GF-D8 (cell line): ENCODE data around the gene ANAPC7.
"Not testable (repeated sequence)": the region's sequence is repeated elsewhere in the genome, so short reads cannot be mapped to it uniquely, and the experiment has no call there.

Experiments
- DNase-seq: peaks from one replicate; lab custom pipeline; 2025; lab: John Stamatoyannopoulos, UW

ANAPC7 gene

DNA sequence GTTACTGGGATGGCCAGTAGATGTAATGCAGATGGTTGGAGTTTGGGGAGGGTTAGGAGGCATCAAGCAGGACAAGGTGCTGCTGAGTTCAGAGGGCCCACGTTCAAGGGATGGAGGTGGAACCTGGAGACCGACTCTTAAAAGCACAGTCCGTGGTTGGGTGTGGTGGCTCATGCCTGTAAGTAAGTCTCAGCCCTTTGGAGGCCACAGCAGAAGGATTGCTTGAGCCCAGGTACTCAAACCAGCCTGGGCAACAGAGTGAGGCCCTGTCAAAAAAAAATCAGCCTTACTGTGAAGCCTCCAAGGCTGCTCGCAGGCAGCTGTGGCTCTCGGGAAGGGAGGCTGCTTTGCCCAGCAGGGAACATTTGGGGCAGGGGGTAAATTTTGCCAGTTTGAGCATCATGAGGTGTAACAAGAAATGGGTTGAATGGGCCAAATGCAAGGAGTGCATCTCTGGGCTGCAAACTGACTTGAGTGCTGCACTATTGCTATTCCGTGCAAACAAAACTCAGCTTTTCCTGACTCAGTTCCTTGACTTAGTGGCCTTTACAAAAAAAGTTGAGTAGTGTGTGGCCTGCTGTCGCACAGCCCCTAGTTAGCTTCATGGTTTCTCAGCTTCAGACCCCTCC, 55.0 kb downstream of the ANAPC7 start:
- DNase-seq = no peak

DNA sequence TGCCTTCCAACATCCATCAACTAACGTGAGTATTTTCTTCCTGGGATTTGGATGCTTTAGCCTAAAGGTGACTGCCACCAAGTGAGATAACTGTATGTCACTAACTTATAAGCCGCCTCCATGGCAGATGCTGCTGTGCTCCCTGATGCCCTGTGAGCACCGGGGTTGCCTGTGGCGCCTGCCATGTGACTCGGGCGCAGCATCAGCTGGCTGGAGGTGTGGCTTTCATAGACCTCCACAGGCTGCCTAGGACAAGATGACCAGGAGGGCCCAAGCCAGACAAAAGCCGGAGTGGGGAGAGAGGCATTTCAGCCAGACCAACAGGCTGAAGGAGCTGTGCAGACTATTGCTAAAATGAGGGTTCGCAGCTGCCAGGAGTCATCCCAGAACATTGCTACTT, 55.7 kb downstream of the ANAPC7 start:
- no peak for DNase-seq

DNA sequence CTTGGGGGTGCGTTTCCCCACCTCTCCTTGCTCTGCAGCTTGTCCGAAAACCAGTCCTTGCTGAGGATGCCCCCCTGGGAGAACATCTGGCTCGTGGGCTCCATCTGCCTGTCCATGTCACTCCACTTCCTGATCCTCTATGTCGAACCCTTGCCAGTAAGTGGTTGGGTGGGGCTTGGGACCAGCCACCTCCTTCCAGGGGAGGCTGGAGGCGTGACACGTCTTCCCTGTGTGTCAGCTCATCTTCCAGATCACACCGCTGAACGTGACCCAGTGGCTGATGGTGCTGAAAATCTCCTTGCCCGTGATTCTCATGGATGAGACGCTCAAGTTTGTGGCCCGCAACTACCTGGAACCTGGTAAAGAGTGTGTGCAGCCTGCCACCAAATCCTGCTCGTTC, 57.5 kb downstream of the ANAPC7 start:
- no peak for DNase-seq

DNA sequence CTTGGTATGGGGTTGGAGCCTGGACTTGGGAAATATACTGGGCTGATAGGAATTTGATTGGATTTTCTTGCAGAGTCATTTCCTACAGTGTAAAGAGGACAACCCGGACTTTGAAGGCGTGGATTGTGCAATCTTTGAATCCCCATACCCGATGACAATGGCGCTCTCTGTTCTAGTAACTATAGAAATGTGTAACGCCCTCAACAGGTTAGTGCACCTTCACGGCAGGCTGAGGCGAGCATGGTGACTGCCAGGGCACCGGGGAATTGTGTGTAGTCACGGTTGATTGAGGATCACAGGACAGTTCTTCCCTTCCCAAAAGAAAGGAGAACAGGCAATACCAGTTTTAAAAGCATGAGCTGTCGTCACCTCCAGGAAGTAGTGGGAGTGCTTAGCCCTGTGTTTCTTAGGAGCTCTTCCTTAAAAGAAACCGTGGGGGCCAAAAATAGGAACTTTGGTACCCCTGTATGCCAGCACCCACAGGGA, 58.3 kb downstream of the ANAPC7 start:
- no peak for DNase-seq

DNA sequence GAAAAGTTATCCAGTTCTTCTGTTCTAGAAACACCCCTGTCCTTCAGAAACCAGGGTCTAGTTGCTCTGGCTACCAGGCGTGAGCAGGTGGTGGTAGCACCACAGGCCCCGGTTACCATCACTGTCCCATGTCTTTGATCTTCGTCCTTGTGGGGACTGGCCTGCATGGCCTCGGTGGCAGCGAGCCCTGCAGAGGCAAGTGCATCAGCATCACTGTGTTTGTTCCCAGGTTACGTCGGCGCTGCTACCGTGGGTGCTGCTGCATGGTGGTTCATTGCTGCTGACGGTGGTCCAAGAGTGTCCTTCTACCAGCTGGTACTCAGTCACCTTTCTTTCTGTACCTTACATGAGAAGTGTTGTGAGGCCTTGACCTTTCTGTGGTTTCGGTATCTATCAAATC, 58.9 kb downstream of the ANAPC7 start:
- no peak for DNase-seq

DNA sequence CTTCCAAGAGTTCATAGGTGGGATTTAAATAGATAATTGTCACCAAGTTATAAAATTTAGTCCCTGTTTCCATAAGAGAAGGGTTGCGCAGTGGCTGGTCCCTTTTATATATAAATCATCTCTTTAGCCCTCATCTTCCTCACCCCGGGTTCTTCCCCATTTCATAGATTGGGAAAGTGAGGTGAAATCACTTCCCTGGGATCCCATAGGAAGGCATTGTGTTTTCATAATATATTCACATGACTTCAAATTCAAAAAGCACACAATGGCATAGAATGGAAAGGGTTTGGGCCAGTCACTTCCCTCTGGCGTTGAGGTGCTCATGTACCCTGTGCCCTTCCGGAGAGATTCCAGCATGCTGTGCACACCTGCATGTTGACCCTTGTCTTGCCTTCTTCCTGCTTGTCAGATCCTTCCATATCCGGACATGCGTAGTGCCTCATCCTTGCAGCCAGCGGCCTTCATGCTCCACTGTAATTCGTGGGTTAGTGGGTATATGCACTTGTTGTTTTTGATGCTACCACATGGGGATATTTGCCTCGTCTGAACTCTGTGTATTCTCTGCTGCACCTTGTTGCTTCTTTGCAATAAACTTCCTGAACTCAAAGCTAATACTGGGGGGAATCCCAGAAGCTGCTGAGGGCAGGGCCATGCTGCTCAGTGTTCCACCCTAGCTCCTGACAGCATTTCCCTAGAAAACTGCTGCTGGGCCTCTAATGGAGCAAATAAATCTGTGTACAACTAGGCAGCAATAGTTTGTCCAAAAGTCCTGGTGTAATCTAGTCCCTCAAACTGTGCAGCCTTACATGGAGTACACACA, 59.6 kb downstream of the ANAPC7 start:
- DNase-seq = no peak

DNA sequence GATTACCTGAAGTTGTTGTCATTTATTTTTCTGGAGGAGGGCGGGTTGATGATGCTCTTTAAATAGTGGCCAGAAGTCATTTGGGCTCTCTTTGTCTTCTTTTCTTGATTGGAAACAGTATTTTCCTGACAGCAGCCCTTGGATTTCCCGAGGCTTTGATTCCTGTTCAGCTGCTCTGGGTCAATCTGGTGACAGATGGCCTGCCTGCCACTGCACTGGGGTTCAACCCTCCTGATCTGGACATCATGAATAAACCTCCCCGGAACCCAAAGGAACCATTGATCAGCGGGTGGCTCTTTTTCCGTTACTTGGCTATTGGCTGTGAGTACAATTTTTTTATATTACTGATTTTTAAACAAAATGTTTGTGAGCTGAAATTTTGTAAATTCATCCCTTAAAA, 60.4 kb downstream of the ANAPC7 start:
- DNase-seq = no peak

DNA sequence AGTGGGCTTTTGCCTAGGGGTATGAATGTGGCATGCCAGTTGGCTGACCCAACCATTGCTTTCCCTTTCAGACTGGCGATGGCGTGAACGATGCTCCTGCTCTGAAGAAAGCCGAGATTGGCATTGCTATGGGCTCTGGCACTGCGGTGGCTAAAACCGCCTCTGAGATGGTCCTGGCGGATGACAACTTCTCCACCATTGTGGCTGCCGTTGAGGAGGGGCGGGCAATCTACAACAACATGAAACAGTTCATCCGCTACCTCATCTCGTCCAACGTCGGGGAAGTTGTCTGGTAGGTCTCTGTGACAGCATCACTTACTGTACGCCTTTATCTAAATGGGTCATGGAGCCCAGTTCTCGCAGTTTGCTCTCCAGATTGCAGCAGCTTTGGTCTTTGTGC, 61.4 kb downstream of the ANAPC7 start:
- DNase-seq = no peak

DNA sequence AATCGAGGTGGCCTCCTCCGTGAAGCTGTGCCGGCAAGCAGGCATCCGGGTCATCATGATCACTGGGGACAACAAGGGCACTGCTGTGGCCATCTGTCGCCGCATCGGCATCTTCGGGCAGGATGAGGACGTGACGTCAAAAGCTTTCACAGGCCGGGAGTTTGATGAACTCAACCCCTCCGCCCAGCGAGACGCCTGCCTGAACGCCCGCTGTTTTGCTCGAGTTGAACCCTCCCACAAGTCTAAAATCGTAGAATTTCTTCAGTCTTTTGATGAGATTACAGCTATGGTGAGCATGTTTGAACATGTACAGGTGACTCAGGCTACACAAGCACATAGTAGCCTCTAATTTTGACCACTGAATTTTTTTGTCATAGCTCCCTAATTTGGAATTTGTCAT, 62.8 kb downstream of the ANAPC7 start:
- DNase-seq = no peak

DNA sequence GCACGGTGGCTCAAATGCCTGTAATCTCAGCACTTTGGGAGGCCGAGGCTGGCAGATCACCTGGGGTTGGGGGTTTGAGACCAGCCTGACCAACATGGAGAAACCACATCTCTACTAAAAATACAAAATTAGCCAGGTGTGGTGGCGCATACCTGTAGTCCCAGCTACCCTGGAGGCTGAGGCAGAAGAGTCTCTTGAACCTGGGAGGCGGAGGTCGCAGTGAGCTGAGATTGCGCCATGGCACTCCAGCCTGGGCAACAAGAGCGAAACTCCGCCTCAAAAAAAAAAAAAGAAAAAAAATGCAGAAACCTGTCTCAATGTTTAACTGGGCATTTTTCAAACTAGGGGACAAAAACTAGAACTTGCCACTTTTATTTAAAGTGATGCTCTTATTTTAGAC, 63.2 kb downstream of the ANAPC7 start:
- not testable (repeated sequence) for DNase-seq

DNA sequence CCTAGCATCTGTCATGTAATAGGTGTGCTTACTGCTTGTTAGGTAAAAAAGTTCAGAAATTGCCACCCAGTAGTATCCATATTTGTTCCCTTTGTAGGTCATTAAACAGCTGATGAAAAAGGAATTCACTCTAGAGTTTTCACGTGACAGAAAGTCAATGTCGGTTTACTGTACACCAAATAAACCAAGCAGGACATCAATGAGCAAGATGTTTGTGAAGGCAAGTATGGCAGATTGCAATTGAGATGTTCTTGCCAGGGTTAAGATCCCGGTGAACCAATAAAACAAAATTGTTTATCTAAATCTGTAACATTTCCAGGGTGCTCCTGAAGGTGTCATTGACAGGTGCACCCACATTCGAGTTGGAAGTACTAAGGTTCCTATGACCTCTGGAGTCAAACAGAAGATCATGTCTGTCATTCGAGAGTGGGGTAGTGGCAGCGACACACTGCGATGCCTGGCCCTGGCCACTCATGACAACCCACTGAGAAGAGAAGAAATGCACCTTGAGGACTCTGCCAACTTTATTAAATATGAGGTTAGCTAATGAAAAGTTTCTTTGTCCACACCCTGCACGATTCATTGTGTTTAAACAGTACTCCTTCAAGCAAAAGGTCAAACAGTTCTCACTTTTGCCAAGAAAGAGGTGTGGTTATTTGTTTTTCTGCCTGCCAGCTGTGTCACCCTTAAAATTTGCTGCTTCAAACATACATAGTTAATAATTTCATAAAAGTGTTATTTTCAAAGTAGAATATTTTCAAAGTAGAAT, 64.1 kb downstream of the ANAPC7 start:
- DNase-seq = no peak

DNA sequence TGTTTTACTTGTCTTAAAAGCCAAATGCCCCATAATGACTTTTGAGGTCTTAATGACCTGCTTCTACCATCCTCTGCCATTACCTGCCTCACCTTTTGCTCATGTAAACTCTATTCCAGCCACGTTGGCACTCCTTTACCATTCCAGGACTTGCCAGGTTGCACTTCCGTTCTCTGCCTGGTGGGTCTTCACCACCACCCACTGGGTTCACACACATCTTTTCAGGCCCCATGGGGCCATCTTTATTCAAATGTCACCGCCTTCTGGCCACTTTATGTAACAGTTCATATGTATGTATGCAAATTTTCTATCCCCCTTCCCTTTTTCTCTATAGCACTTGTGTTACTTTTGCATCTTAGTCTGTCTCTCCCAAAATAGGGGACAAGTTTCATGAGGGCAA, 64.8 kb downstream of the ANAPC7 start:
- DNase-seq = no peak

DNA sequence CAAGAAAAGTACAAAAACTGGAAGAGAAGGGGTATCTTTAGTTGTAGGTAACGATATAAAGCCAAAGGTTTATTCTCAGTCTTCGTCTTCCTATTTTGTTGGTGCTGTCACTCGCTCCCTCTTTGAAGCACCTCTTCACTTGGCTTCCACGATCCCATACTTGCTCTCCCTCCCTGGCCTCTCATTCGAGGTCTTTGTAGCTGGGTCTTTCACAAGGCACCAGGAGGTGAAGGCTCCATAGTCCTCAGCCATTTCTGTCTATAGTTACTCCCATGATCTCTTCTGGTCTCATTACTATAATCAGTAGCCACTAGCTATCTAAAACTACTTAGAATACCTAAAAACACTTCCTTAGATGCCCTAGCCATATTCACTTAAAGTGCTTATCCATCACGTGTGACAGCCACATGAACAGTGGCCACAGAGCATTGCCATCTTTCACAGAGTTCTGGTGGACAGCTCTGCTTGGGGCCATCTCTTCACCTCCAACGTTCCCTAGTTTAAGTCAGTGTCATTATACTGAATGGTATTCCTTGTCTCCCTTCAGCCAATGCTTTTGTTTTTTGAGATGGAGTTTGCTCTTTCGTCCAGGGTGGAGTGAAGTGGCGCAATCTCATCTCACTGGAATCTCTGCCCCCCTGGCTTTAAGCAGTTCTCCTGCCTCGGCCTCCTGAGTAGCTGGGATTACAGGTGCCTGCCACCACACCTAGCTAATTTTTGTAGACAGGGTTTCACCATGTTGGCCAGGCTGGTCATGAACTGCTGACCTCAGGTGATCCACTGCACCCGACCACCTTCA, 65.4 kb downstream of the ANAPC7 start:
- DNase-seq = no peak

DNA sequence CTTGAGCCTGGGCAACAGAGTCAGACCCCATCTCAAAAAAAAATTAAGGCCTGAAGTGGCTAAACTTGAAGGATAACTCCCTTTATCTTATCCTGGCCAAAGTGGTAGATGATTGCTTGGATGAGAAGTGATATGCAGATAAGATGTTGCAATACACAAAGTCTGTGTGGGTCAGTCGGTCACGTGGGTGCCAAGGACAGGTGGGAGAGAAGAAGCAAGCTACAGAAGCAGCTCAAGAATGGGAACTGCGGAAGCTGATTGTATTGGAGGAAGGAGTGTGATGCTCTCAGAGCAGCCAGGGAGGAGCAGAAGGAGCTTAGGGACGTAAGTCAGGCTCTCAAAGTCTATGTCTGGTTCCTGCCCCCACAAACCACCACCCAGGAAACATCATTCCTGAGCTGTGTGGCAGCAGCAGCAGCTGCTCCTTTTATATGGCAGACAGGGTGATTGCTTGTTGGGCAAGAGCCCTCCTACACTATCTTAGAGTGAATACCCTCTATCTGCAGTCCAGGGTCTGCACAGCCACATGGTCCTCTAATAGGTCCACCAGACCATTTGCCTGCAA, 67.9 kb downstream of the ANAPC7 start:
- no peak for DNase-seq

DNA sequence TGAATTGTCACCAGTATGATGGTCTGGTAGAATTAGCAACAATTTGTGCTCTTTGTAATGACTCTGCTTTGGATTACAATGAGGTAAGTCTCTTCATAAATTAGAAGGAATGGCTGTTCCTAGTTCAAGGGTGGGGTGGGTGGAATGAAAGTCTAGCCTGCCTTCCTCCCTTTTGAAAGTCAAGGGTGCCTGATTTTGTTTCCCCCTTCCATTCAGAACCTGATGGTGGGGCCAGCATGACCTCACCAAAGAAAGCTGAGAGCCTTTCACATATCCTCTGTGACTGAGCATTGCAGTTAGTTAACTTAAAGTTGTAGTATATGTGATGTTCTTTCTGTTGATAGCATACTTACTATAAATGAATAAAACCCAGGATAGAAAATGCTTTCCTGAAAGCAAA, 70.3 kb downstream of the ANAPC7 start:
- DNase-seq = no peak

DNA sequence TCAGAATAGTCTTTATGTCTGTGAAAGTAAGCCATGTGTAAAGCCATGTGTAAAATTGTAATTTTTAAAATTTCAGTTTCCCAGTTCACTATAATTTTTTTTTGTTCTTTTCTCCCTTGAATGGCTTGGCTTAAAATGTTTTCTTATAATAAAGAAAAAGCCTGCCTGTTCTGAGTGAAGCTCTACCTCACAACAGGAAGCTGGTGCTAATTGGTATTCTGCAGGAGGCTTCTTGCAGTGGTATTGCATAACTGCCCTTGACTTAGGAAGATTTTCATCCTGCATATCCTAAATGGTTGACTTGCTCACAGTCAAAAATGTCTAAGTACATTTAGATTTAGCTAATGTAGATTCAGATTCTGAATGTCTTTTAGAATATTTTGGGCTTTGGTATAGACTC, 73.0 kb downstream of the ANAPC7 start:
- peak; percentile 66 for DNase-seq

DNA sequence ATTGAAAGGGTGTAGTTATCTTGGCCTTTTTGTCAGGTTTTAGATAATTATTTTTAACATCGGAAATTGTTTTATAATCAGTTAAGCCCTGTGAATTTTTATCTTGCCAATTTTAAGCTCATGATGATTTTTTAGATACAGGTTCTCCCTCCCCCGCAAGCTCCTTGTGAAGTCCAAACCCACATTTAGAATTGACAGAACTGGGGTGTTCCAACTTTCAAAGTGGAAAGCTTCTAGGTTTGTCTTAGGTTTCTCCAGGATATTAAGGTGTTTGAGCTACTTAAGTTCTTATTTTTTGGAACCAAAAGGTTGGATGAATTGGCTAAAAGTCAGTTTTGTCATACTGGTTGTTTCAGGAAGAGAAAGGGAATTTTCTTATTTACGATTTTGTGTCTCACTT, 73.4 kb downstream of the ANAPC7 start:
- DNase-seq = no peak

DNA sequence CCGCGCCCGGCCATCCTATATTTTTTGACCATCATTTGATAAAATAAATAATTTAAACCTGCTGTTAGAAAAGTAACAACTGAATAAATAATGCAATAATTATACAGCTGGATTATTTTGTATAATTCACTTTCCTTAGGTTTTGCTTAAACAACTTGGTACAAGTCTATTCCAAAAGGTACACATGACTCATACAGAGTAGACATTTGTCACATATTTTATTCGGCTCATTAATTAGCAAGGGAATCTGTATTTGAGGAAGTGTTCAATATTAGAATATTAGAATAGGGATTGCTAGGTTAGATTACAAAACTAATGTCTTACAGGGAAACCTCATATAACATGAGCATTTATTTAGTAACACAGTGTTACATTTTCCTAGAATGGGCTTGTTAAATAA, 73.8 kb downstream of the ANAPC7 start:
- DNase-seq = no peak
